H1 (cell line): ENCODE results near the gene LMAN2.

Source experiments
- JUN ChIP-seq: IDR thresholded peaks from 2 replicates; pipeline ENCODE4 v1.6.1; 2011; ENCODE audit warnings: low read depth, mild to moderate bottlenecking, improper control_type of control experiment, low read length
- JUND ChIP-seq: IDR thresholded peaks from 2 replicates; pipeline ENCODE4 v1.6.1; 2011; ENCODE audit warnings: mild to moderate bottlenecking, improper control_type of control experiment, low read length
- POLR2A ChIP-seq, 2 experiments: IDR thresholded peaks; 1 replicate in 1 of 2; 2 replicates in 1 of 2; pipeline ENCODE4 v1.6.1; 2011; ENCODE audit warnings: low read depth in 2 of 2, low read length in 2 of 2, mild to moderate bottlenecking in 2 of 2; ENCODE audit errors: control extremely low read depth in 1 of 2
- TF ChIP-seq, protein P1 (sequence below), 3 experiments: IDR thresholded peaks; 1 replicate in 2 of 3; 2 replicates in 1 of 3; pipeline versions ENCODE4 v1.5.1 to v1.6.1; 2011; ENCODE audit warnings: low read length in 3 of 3, mild to moderate bottlenecking in 3 of 3, inconsistent platforms in 2 of 3, low read depth in 1 of 3, moderate library complexity in 1 of 3; ENCODE audit not compliant: insufficient read depth in 1 of 3; ENCODE audit errors: control extremely low read depth in 1 of 3

DNA sequence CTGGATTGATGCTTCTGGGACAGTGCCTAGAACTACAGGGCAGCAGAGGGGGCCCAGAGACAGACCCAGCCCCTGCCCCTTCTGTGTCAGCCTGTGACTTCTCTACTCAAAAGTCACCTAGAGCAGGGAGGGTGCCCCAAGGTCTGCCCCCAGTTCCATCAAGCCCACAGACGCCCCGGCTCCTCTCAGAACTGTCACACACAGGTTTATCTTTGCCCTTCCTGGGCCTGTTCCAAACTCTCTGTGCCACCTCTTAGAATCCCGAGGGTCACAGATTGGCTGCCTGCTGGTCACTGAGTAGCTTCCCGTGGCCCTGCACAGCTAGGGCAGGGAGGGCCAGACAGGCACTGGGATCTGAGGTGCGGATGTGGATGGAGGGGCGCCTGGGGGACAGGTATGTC, 8.0 kb upstream of the LMAN2 start:
- TF ChIP-seq JUN (no peak), JUND (no peak), POLR2A (IDR thresholded peaks at IDR 0.05; ENCODE audit: control extremely low read depth in 1 of 2, low read depth in 2 of 2, low read length in 2 of 2) (no peak)
- TF ChIP-seq, protein P1, sequence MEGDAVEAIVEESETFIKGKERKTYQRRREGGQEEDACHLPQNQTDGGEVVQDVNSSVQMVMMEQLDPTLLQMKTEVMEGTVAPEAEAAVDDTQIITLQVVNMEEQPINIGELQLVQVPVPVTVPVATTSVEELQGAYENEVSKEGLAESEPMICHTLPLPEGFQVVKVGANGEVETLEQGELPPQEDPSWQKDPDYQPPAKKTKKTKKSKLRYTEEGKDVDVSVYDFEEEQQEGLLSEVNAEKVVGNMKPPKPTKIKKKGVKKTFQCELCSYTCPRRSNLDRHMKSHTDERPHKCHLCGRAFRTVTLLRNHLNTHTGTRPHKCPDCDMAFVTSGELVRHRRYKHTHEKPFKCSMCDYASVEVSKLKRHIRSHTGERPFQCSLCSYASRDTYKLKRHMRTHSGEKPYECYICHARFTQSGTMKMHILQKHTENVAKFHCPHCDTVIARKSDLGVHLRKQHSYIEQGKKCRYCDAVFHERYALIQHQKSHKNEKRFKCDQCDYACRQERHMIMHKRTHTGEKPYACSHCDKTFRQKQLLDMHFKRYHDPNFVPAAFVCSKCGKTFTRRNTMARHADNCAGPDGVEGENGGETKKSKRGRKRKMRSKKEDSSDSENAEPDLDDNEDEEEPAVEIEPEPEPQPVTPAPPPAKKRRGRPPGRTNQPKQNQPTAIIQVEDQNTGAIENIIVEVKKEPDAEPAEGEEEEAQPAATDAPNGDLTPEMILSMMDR (IDR thresholded peaks at IDR 0.05; ENCODE audit: control extremely low read depth in 1 of 3, insufficient read depth in 1 of 3, low read depth in 1 of 3, low read length in 3 of 3): no peak
